Activated T-helper 2 cell treated with anti-CD3 and anti-CD28 coated beads, Interferon-gamma antibody, Interleukin-2, Interleukin-4, amounts not matched to agents 10 μg/mL and 5 μg/mL and 100 μg/mL, durations not matched to agents 14 hours and 24 hours and 36 hours (primary cell): Measurements from ENCODE around the gene GRM1. TPM values are rescaled to one million over a fixed set of nuclear protein-coding genes. Genes with fewer than 3 reads are reported as not detected.

ENCODE experiments used
- DNase-seq: peaks from one replicate; pipeline ENCODE4 v3.0.0; 2021; ENCODE audit warnings: low spot score
- H3K27ac Mint-ChIP-seq: one replicate; pipeline ENCODE4 v1.8.0; 2021; ENCODE audit warnings: mixed read lengths
- H3K27me3 Mint-ChIP-seq: one replicate; pipeline ENCODE4 v1.8.0; 2021; ENCODE audit warnings: low read depth, mixed read lengths
- H3K36me3 Mint-ChIP-seq: one replicate; pipeline ENCODE4 v1.8.0; 2021; ENCODE audit warnings: low read depth, mixed read lengths
- H3K4me1 Mint-ChIP-seq: one replicate; pipeline ENCODE4 v1.8.0; 2021; ENCODE audit warnings: low read depth, mixed read lengths
- H3K4me3 Mint-ChIP-seq: one replicate; pipeline ENCODE4 v1.8.0; 2021; ENCODE audit warnings: low read depth, mild to moderate bottlenecking, moderate library complexity, mixed read lengths
- H3K9me3 Mint-ChIP-seq: one replicate; pipeline ENCODE4 v1.8.0; 2021; ENCODE audit warnings: mixed read lengths
- intact Hi-C: fragments of 100-400 bp; cut with micrococcal nuclease; formaldehyde crosslinking; loops from one replicate; pipeline ENCODE4 v1.15.1; 2023
- total RNA-seq: library from RNA; stranded (reverse); gene quantifications from 2 replicates; pipeline ENCODE4 v1.2.3, GENCODE V29; 2022

Gene GRM1
- total RNA-seq = not detected in 2 replicates

DNA sequence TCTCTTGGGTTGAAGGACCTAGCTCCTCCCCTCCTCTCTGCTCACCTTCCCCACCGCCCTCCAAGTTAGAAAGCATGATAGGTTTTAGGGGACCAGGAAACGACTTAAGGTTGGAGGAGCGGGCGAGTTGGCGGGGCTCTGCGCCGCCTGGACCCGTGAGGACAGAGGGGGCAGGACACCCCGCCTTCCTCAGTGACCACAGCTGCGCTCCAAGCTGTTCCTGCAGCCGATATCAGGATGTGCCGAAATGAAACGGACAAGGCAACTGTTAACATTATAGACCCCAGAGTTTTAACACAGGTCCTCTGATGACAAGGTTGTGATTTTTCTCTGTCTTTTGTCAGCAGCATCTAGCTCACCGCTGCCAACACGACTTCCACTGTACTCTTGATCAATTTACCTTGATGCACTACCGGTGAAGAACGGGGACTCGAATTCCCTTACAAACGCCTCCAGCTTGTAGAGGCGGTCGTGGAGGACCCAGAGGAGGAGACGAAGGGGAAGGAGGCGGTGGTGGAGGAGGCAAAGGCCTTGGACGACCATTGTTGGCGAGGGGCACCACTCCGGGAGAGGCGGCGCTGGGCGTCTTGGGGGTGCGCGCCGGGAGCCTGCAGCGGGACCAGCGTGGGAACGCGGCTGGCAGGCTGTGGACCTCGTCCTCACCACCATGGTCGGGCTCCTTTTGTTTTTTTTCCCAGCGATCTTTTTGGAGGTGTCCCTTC, at the start of gene GRM1:
GRM1 (plus strand) TSS at position 212 of the 722 bp plus-strand sequence; CDS start at position 668, 456 bp downstream.
- no peak for DNase-seq
- Mint-ChIP-seq H3K9me3 (no peaks in the 10 kb centered on the region), H3K36me3 (no peaks in the 10 kb centered on the region), H3K4me1 (no peaks in the 10 kb centered on the region), H3K27ac (no peak within 1 kb of the TSS), H3K4me3 (no peak within 1 kb of the TSS), H3K27me3 (peaks cover 35% of the 10 kb centered on the region)
- intact Hi-C loops = no loop called here

DNA sequence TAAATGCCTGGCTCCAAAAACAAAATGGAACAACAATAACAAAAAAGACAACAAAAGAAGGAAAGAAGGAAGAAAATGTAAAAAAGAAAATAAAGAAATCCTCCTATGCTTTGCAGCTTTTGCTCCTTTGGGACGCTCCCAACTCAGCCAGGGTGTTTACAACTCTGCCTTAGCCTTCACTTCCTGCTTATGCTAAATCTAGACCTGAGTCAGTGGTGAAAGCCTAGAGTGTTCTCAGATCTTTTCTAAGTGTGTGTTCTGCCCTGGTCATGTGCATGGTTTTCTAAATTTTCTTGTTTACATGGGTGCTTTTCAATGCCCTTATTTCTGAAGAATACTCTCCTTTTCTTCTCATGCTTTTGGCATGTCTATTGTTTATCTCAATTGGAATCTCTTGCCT, 19.5 kb upstream of the GRM1 start:
- Mint-ChIP-seq H3K4me1 (no peaks in the 10 kb centered on the region), H3K9me3 (no peaks in the 10 kb centered on the region), H3K4me3 (no peak overlapping the region), H3K27me3 (no peaks in the 10 kb centered on the region), H3K36me3 (no peaks in the 10 kb centered on the region), H3K27ac (no peak overlapping the region)
- no peak for DNase-seq
- intact Hi-C loops = no loop called here

DNA sequence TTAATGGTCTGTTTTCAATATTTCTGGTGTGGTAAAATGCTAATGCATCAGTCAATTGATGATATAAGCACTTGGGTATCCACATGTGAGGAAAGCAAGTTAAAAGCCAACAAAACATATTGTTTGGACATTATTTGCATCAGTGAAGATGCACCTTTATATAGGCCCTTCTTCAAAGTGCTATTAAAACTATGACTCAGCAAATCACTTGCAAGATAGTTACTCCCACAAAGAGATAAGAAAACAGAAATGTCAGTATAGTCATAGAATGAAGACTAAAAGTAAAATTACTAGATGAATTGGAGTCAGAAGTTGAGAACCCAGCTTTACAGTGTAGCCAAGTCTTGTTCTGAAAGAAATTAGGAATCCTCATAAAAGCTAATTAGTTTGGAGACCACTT, 14.6 kb upstream of the GRM1 start:
- intact Hi-C loops = no loop called here
- Mint-ChIP-seq H3K27me3 (no peaks in the 10 kb centered on the region), H3K36me3 (no peaks in the 10 kb centered on the region), H3K27ac (no peak overlapping the region), H3K9me3 (no peaks in the 10 kb centered on the region), H3K4me1 (no peaks in the 10 kb centered on the region), H3K4me3 (no peak overlapping the region)
- DNase-seq = no peak

DNA sequence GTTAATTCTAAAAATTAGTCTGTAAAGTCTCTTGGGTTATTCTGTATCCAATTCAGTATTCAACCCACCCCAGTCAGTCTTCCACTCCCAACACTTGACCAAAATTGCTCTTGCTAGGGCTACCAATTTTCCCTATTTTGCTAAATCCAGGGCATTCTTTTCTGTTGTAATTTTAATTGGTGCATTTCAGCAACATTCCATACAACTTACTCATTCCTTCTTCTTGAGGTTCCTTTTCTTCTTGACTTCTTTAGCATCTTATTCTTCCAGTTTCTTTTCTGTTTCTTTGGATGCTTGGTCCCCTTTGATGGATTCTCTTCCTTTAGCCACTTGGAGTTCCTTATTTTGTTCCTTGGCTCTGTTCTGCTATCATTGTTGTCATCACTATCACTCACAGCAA, 11.2 kb upstream of the GRM1 start:
- intact Hi-C loops = no loop called here
- Mint-ChIP-seq H3K4me3 (no peak overlapping the region), H3K36me3 (no peaks in the 10 kb centered on the region), H3K4me1 (no peaks in the 10 kb centered on the region), H3K27ac (no peak overlapping the region), H3K9me3 (no peaks in the 10 kb centered on the region), H3K27me3 (no peaks in the 10 kb centered on the region)
- DNase-seq = no peak

DNA sequence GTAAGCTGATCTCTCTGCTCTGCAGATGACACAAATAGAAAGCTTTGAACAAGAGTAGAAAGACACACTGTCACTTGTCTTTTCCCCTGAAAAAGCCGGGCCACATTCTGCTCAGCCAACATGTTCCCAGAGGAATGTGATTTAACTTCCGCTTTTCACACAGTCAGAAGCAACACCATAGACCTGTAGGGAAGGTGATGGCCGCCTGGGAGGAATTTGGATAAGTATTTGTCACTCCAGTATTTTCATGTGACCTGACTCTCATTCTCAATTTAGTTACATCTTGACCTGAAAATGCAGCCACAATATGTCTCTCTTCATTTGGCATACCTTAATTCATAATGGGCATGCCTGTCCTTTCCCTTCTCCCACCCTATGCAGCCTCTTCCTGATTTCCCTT, 2.0 kb upstream of the GRM1 start:
- no peak for DNase-seq
- H3K4me3 Mint-ChIP-seq = no peak overlapping the region
- H3K9me3 Mint-ChIP-seq = no peaks in the 10 kb centered on the region
- H3K27ac Mint-ChIP-seq = no peak overlapping the region
- peaks cover 35% of the 10 kb centered on the region for H3K27me3 Mint-ChIP-seq
- H3K4me1 Mint-ChIP-seq = no peaks in the 10 kb centered on the region
- intact Hi-C loops = no loop called here
- H3K36me3 Mint-ChIP-seq = no peaks in the 10 kb centered on the region

DNA sequence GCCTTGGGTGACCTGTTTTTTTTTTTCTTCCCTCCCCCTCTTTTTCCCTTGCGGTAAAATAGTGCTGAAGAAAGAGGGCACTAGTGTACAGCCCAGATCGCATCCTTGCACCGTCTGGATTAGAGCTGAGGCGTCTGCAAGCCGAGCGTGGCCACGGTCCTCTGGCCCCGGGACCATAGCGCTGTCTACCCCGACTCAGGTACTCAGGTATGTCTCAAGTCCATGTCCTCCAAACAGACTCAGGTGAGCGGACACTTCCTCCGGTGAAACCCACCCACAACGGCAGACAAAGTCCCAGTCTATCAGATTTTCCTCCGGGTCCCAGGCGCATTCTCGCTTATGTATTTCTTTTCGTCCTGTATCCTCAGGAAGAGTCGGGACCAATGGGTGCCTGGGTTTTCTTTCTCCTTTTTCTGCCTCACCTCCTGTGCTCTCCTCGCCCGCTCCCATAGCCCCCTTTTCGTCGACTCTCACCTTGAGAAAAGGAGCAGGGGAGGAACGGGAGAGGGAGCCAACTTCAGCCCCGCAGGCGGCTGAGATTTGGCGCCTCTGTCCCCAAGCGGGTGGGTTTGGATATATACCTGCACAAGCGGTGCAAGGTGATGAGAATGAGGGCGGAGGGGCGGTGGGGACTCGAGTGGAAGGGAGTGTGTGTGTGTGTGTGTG, 1.1 kb upstream of the GRM1 start:
- intact Hi-C loops = no loop called here
- no peak overlapping the region for H3K4me3 Mint-ChIP-seq
- no peaks in the 10 kb centered on the region for H3K9me3 Mint-ChIP-seq
- no peaks in the 10 kb centered on the region for H3K36me3 Mint-ChIP-seq
- DNase-seq = no peak
- H3K4me1 Mint-ChIP-seq = no peaks in the 10 kb centered on the region
- H3K27me3 Mint-ChIP-seq = peaks cover 35% of the 10 kb centered on the region
- no peak overlapping the region for H3K27ac Mint-ChIP-seq

DNA sequence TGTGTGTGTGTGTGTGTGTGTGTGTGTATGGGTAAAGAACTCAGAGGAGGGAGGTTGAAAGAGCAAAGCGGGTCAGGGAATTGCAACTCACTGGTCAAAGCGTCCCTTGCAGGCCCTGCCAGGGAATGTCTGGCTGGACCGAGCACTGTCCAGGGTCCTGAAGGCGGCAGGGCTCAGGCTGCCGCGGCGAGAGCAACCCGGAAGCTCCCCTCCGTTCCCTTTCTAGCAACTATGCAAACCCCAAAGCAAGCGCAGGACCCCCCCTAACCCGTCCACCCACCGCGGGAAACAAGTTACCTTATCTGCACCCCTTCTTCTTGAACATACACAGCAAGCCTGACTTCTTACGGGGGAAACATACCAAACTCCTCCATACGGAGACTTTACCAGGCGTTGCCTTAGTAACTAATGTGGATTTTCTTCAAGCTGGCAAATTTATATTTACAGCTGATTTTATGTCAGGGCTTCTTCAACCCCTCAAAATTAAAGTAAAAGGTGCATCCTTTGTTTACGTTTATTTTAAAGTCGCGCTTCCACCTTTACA, 538 bp upstream of the GRM1 start:
- Mint-ChIP-seq H3K27me3 (peaks cover 35% of the 10 kb centered on the region), H3K36me3 (no peaks in the 10 kb centered on the region), H3K4me1 (no peaks in the 10 kb centered on the region), H3K27ac (no peak overlapping the region), H3K4me3 (no peak overlapping the region), H3K9me3 (no peaks in the 10 kb centered on the region)
- DNase-seq = peak; percentile 16
- intact Hi-C loops = no loop called here

DNA sequence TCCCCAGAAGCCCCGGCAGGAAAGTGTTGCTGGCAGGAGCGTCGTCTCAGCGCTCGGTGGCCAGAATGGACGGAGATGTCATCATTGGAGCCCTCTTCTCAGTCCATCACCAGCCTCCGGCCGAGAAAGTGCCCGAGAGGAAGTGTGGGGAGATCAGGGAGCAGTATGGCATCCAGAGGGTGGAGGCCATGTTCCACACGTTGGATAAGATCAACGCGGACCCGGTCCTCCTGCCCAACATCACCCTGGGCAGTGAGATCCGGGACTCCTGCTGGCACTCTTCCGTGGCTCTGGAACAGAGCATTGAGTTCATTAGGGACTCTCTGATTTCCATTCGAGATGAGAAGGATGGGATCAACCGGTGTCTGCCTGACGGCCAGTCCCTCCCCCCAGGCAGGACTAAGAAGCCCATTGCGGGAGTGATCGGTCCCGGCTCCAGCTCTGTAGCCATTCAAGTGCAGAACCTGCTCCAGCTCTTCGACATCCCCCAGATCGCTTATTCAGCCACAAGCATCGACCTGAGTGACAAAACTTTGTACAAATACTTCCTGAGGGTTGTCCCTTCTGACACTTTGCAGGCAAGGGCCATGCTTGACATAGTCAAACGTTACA, 817 bp downstream of the GRM1 start:
- H3K9me3 Mint-ChIP-seq = no peaks in the 10 kb centered on the region
- no peak overlapping the region for H3K4me3 Mint-ChIP-seq
- H3K27ac Mint-ChIP-seq = no peak overlapping the region
- H3K4me1 Mint-ChIP-seq = no peaks in the 10 kb centered on the region
- H3K27me3 Mint-ChIP-seq = peaks cover 35% of the 10 kb centered on the region
- no peaks in the 10 kb centered on the region for H3K36me3 Mint-ChIP-seq
- intact Hi-C loops = no loop called here
- no peak for DNase-seq

DNA sequence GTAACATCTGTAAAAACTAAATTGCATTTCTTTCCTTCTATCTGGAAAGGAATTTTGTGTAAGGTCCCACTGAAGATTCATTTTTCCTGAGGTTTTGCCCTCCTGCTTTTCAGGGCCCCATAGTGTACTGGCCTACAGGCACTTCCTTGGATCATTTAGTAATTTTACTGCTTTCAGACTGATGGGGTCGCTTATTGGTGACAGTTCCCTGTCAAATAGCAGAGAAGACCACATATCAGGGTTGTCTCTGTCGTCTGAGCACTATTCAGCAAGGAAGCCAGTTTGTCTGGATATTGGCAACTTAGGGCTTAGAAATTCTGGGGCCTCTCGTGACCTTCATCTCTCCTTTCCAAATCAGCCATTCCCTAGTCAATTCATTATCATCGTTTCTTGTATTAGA, 3.5 kb downstream of the GRM1 start:
- H3K27me3 Mint-ChIP-seq = peaks cover 29% of the 10 kb centered on the region
- no peak for DNase-seq
- intact Hi-C loops = no loop called here

DNA sequence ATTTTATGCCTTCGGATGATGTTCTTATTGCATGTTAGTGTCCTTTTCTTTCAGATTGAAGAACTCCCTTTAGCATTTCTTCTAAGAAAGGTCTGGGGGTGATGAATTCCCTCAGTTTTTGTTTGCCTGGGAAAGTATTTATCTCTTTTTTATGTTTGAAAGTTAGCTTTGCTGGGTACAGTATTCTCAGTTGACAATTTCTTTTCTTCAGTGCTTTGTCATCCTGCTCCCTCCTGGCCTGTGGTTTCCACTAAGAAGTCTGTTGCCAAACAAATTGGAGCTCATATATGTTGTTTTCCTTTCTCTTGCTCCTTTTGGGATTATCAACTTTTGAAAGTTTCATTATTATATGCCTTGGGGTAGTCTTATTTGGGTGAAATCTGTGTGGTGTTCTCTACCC, 11.5 kb downstream of the GRM1 start:
- Mint-ChIP-seq H3K9me3 (peaks cover 27% of the 10 kb centered on the region), H3K27me3 (no peaks in the 10 kb centered on the region), H3K36me3 (no peaks in the 10 kb centered on the region), H3K4me3 (no peak overlapping the region), H3K27ac (no peak overlapping the region), H3K4me1 (no peaks in the 10 kb centered on the region)
- no peak for DNase-seq
- intact Hi-C loops = no loop called here

More for the DNA sequence above, 3.5 kb downstream of the GRM1 start:
- H3K4me1 Mint-ChIP-seq = no peaks in the 10 kb centered on the region
- no peaks in the 10 kb centered on the region for H3K36me3 Mint-ChIP-seq
- H3K9me3 Mint-ChIP-seq = no peaks in the 10 kb centered on the region
- H3K27ac Mint-ChIP-seq = no peak overlapping the region
- H3K4me3 Mint-ChIP-seq = no peak overlapping the region

DNA sequence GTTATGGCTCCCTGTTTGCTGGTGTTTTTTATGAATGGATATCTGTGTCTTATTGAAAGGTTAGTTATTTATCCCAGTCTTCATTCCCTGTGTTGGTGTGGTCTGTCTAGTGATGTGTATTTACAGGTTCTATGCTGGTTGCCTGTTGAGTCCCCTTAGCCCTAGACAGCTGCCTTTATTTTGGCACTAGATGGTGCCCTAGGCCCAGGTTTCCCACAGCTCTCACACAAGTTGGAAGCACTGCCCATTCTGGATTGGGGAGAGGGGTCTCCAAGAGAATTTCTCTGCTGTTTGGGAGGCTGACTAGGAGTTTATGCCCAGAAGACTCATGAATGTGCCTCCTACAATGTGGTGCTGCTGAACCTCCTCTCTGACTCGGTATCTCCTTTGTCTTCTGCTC, 12.4 kb downstream of the GRM1 start:
- intact Hi-C loops = no loop called here
- DNase-seq = no peak
- no peaks in the 10 kb centered on the region for H3K27me3 Mint-ChIP-seq
- no peaks in the 10 kb centered on the region for H3K36me3 Mint-ChIP-seq
- no peaks in the 10 kb centered on the region for H3K4me1 Mint-ChIP-seq
- no peak overlapping the region for H3K4me3 Mint-ChIP-seq
- H3K9me3 Mint-ChIP-seq = peaks cover 27% of the 10 kb centered on the region
- no peak overlapping the region for H3K27ac Mint-ChIP-seq

DNA sequence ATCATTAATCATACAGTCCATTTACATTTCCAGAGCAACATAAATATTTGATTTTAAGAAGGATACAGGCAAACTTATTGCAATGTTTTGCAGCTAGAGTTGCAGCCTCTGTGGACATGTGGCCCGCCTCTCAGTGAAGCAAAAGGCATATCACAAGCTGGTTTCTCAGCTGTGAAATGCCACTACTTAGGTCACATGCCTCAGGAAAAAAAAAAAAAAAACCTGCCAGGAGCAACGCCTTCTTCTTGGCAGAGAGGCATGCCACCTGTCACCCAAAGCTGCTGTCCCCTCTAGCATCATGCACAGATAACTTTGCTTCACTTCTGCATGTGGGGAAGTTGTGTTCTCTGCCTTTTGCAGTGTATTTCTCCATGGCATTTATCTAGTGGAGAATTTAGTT, 18.5 kb downstream of the GRM1 start:
- H3K4me1 Mint-ChIP-seq = no peaks in the 10 kb centered on the region
- no peaks in the 10 kb centered on the region for H3K27me3 Mint-ChIP-seq
- no peak for DNase-seq
- H3K36me3 Mint-ChIP-seq = no peaks in the 10 kb centered on the region
- intact Hi-C loops = no loop called here
- H3K9me3 Mint-ChIP-seq = no peaks in the 10 kb centered on the region
- no peak overlapping the region for H3K4me3 Mint-ChIP-seq
- H3K27ac Mint-ChIP-seq = no peak overlapping the region

DNA sequence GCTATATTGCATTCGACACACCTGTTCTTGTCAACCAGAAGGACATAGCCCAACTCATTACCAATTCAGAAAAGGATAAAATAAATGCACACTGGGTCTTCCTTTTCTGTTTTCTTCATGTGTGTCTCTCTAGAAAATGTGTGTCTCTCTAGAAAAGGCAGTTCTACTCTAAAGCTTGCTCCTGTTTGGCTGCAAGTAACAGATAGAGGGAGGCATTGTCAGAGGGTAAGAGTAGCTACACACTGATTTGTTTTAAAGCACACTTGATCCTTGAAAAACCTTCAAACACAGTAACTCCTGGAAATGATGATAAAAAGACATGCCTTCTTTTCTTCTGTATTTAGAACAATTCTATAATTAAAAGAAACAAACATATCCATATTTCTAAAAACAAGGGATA, 21.3 kb downstream of the GRM1 start:
- H3K36me3 Mint-ChIP-seq = no peaks in the 10 kb centered on the region
- no peaks in the 10 kb centered on the region for H3K4me1 Mint-ChIP-seq

More for the DNA sequence above, 21.3 kb downstream of the GRM1 start:
- no peaks in the 10 kb centered on the region for H3K9me3 Mint-ChIP-seq
- intact Hi-C loops = no loop called here
- H3K27me3 Mint-ChIP-seq = no peaks in the 10 kb centered on the region
- no peak for DNase-seq
- no peak overlapping the region for H3K4me3 Mint-ChIP-seq
- no peak overlapping the region for H3K27ac Mint-ChIP-seq
